Tibial nerve (tissue), 4 donors: ENCODE data around the gene ATP6AP2. TPM values are rescaled to one million over a fixed set of nuclear protein-coding genes. Genes with fewer than 3 reads are reported as not detected.

ENCODE experiments used
- DNase-seq, 2 donors: peaks; one replicate each; pipeline ENCODE4 v3.0.0-alpha.2; 2019; ENCODE audit warnings: low spot score in 2 of 2
- H3K27ac ChIP-seq, 4 donors: fragments of 200-600 bp; sonication (generic) in 3 of 4; one replicate each; pipeline ENCODE4 v1.5.1; 2017 to 2019; ENCODE audit warnings: mild to moderate bottlenecking in 1 of 4
- H3K27me3 ChIP-seq, 2 donors: fragments of 200-600 bp; sonication (generic) in 1 of 2; one replicate each; pipeline versions ENCODE4 v1.5.1 to v1.6.0; 2017 to 2019
- H3K36me3 ChIP-seq, 3 donors: fragments of 200-600 bp; sonication (generic); one replicate each; pipeline ENCODE4 v1.5.1; 2018 to 2019
- H3K4me1 ChIP-seq, 4 donors: fragments of 200-600 bp; sonication (generic) in 3 of 4; one replicate each; pipeline ENCODE4 v1.5.1; 2017 to 2019
- H3K4me3 ChIP-seq, 4 donors: fragments of 200-600 bp; sonication (generic) in 3 of 4; one replicate each; pipeline ENCODE4 v1.5.1; 2017 to 2019; ENCODE audit warnings: mild to moderate bottlenecking in 1 of 4, moderate library complexity in 1 of 4
- H3K9me3 ChIP-seq, 4 donors: fragments of 200-600 bp; sonication (generic) in 3 of 4; one replicate each; pipeline ENCODE4 v1.5.1; 2017 to 2019
- EP300 ChIP-seq, 2 donors: sonication (generic); formaldehyde crosslinking; IDR thresholded peaks; one replicate each; pipeline ENCODE4 v1.6.1; 2017; ENCODE audit warnings: antibody characterized with exemption in 2 of 2, mild to moderate bottlenecking in 1 of 2
- POLR2A ChIP-seq, 2 donors: fragments of 450-650 bp; IDR thresholded peaks; one replicate each; pipeline ENCODE4 v1.6.1; 2017; ENCODE audit warnings: antibody characterized with exemption in 2 of 2, mild to moderate bottlenecking in 2 of 2, moderate library complexity in 2 of 2
- WGBS, 2 donors: methylation state at CpG; one replicate each; pipeline ENCODE4 v1.1.5; 2018; 5-methylcytosine and 5-hydroxymethylcytosine counted together
- small RNA-seq: library from RNA; depleted of rRNA; stranded (forward); fragments of <200 nt; gene quantifications from one replicate; pipeline ENCODE3, GENCODE V24; 2016
- total RNA-seq, 4 donors: library from RNA; depleted of rRNA; stranded (reverse); fragments of >200 nt; gene quantifications; one replicate each; pipeline ENCODE4 v1.1.0, GENCODE V29; 2016
- TF ChIP-seq, protein P1 (sequence below), 5 experiments: fragments of 200-600 bp in 3 of 5; fragments of 450-650 bp in 2 of 5; sonication (generic) in 3 of 5; IDR thresholded peaks; one replicate each; pipeline ENCODE4 v1.5.1; 2016 to 2019; ENCODE audit warnings: antibody characterized with exemption in 5 of 5, mild to moderate bottlenecking in 3 of 5, moderate library complexity in 2 of 5

ATP6AP2 gene
- total RNA-seq, 4 donors from 2014 or later, result 86.4 to 106 (median 89.5) TPM

DNA sequence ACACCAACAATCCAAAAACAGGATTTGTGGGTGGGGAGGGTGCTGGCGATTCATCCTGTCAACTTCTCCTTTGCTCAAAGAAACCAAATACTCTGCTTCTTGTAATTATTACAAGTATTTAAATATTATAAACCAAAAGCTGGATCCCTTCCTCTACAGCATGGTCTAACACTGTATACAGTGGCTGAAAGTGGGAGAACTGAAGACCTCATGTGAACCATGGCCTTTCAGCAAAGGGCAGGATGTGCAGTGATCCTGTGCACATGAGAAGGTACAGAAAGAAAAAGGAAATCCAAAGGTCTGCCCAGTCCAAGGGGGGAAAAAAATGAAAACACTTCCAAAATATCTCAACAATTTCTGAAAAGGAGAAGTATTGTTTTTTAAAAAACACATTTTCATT, 71.9 kb downstream of the ATP6AP2 start:
- peaks cover 0 to 4% (median 0%) of the 10 kb centered on the region in 4 donors for H3K4me1 ChIP-seq
- H3K9me3 ChIP-seq, result no peaks in the 10 kb centered on the region
- peak overlapping the region in 1 of 4 donors; percentile 6 for H3K27ac ChIP-seq
- TF ChIP-seq EP300 (IDR thresholded peaks at IDR 0.05) (no peak), POLR2A (IDR thresholded peaks at IDR 0.05) (no peak)
- TF ChIP-seq, protein P1, sequence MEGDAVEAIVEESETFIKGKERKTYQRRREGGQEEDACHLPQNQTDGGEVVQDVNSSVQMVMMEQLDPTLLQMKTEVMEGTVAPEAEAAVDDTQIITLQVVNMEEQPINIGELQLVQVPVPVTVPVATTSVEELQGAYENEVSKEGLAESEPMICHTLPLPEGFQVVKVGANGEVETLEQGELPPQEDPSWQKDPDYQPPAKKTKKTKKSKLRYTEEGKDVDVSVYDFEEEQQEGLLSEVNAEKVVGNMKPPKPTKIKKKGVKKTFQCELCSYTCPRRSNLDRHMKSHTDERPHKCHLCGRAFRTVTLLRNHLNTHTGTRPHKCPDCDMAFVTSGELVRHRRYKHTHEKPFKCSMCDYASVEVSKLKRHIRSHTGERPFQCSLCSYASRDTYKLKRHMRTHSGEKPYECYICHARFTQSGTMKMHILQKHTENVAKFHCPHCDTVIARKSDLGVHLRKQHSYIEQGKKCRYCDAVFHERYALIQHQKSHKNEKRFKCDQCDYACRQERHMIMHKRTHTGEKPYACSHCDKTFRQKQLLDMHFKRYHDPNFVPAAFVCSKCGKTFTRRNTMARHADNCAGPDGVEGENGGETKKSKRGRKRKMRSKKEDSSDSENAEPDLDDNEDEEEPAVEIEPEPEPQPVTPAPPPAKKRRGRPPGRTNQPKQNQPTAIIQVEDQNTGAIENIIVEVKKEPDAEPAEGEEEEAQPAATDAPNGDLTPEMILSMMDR (IDR thresholded peaks at IDR 0.05), result no peak
- no peak for DNase-seq
- no peak overlapping the region for H3K4me3 ChIP-seq
- 74 to 87% methylated on average over 1 of the region's 1 CpG for WGBS, 2 donors
- H3K27me3 ChIP-seq, result peaks cover 0 to 16% of the 10 kb centered on the region in 2 donors
- peaks cover 0 to 8% (median 0%) of the 10 kb centered on the region in 3 donors for H3K36me3 ChIP-seq

DNA sequence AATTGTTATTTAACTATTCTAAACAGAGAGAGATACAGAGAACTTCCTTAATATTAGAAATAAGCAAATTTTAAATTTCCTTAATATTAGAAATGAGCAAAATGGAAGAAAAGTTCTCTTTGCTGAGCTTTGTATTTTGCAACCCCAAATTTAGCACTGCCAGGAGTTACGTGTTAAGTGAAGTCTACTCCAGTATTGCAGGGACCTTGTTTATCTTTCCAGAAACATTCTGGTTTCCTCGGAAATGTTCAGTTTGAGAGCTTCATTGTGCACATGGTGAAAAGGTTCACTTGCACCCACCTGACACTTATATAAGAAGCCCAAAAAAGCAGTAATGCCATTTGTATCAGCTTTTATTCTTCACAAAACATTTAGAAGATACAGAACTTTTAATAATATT, 72.8 kb downstream of the ATP6AP2 start:
- H3K9me3 ChIP-seq, result no peaks in the 10 kb centered on the region
- H3K27me3 ChIP-seq, result peaks cover 0 to 11% of the 10 kb centered on the region in 2 donors
- no peak overlapping the region for H3K4me3 ChIP-seq
- peaks cover 0 to 12% (median 0%) of the 10 kb centered on the region in 3 donors for H3K36me3 ChIP-seq
- 55 to 72% methylated on average over 2 of the region's 2 CpGs for whole genome bisulfite sequencing, 2 donors
- H3K4me1 ChIP-seq, result no peaks in the 10 kb centered on the region
- H3K27ac ChIP-seq, result no peak overlapping the region
- no peak for DNase-seq
- no peak for TF ChIP-seq POLR2A (IDR thresholded peaks at IDR 0.05)

Small RNA genes lying within 50 kb of the gene (small RNA-seq; reads per million reads assigned to genes)
- gene RNU7-164P, result not detected

Other genes starting within 250 kb of the ATP6AP2 start
- gene MPC1L, start 42.5 kb downstream of the ATP6AP2 start, total RNA-seq, result not detected
- gene CXorf38, start 66.6 kb downstream of the ATP6AP2 start, total RNA-seq, result 10 to 100 TPM; 19.0 to 24.5 (median 21.4) TPM
- gene MED14, start 154.6 kb downstream of the ATP6AP2 start, total RNA-seq, result 10 to 100 TPM; 32.7 to 58.2 (median 40.8) TPM